DND-41 (cell line): ENCODE measurements around the gene WWC1.

Experiments used
- EZH2 ChIP-seq: IDR thresholded peaks from 3 replicates; pipeline ENCODE4 v1.6.1; 2012; ENCODE audit warnings: borderline replicate concordance, low read depth, mild to moderate bottlenecking, moderate library complexity, low read length, inconsistent platforms; ENCODE audit not compliant: severe bottlenecking
- TF ChIP-seq, protein P1 (sequence below): IDR thresholded peaks from 2 replicates; pipeline ENCODE4 v1.5.1; 2012; ENCODE audit warnings: borderline replicate concordance, low read length, moderate library complexity, mild to moderate bottlenecking; ENCODE audit not compliant: poor library complexity, severe bottlenecking; ENCODE audit errors: extremely low read depth

DNA sequence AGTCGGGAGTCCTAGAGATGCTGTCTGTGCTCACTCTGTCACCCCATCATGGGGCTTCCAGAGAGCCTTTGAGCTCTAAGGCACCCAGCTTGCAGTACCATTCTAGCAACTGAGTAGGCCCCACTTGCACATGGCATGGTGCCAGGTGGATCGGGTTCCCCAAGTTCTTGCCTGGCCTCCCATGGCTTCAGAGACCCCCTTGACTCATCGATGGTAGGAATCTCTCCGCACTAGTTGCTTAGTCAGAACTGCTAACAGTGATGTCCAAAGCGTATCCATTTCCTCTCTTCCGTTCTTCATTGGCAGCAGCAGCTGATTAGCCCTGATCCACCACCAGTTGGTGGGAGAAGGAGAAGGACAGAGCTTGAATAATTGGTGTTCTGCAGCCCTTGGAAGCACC, 124.5 kb downstream of the WWC1 start:
- TF ChIP-seq EZH2: no peak
- TF ChIP-seq, protein P1, sequence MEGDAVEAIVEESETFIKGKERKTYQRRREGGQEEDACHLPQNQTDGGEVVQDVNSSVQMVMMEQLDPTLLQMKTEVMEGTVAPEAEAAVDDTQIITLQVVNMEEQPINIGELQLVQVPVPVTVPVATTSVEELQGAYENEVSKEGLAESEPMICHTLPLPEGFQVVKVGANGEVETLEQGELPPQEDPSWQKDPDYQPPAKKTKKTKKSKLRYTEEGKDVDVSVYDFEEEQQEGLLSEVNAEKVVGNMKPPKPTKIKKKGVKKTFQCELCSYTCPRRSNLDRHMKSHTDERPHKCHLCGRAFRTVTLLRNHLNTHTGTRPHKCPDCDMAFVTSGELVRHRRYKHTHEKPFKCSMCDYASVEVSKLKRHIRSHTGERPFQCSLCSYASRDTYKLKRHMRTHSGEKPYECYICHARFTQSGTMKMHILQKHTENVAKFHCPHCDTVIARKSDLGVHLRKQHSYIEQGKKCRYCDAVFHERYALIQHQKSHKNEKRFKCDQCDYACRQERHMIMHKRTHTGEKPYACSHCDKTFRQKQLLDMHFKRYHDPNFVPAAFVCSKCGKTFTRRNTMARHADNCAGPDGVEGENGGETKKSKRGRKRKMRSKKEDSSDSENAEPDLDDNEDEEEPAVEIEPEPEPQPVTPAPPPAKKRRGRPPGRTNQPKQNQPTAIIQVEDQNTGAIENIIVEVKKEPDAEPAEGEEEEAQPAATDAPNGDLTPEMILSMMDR: no peak
